Immature natural killer cell (primary cell): ENCODE results near the gene MBD6. TPM values are rescaled to one million over a fixed set of nuclear protein-coding genes. Genes with fewer than 3 reads are reported as not detected.
"Not testable (repeated sequence)": the region's sequence is repeated elsewhere in the genome, so short reads cannot be mapped to it uniquely, and the experiment has no call there.

Source experiments
- DNase-seq, 3 donors: peaks; one replicate each; pipeline ENCODE4 v3.0.0; 2022; ENCODE audit warnings: mixed read lengths in 1 of 3
- H3K27ac Mint-ChIP-seq, 6 donors: one replicate each; pipeline ENCODE4 v1.8.0; 2020; ENCODE audit warnings: mixed read lengths in 6 of 6, mild to moderate bottlenecking in 5 of 6, inconsistent platforms in 4 of 6, moderate library complexity in 3 of 6
- H3K27me3 Mint-ChIP-seq, 3 donors: one replicate each; pipeline ENCODE4 v1.8.0; 2020 to 2021; ENCODE audit warnings: low read depth in 3 of 3, mild to moderate bottlenecking in 3 of 3, mixed read lengths in 3 of 3, moderate library complexity in 3 of 3, inconsistent platforms in 1 of 3
- H3K36me3 Mint-ChIP-seq, 3 donors: one replicate each; pipeline ENCODE4 v1.8.0; 2020; ENCODE audit warnings: mixed read lengths in 3 of 3, inconsistent platforms in 2 of 3, mild to moderate bottlenecking in 2 of 3
- H3K4me1 Mint-ChIP-seq, 2 donors: one replicate each; pipeline ENCODE4 v1.8.0; 2020; ENCODE audit warnings: inconsistent platforms in 2 of 2, mild to moderate bottlenecking in 2 of 2, mixed read lengths in 2 of 2, moderate library complexity in 1 of 2
- H3K4me3 Mint-ChIP-seq, 5 donors: one replicate each; pipeline ENCODE4 v1.8.0; 2020; ENCODE audit warnings: mild to moderate bottlenecking in 5 of 5, mixed read lengths in 5 of 5, inconsistent platforms in 3 of 5, moderate library complexity in 3 of 5
- H3K9me3 Mint-ChIP-seq, 6 donors: one replicate each; pipeline ENCODE4 v1.8.0; 2020; ENCODE audit warnings: mild to moderate bottlenecking in 6 of 6, mixed read lengths in 6 of 6, inconsistent platforms in 4 of 6, moderate library complexity in 3 of 6
- polyA plus RNA-seq, 3 donors: library from polyadenylated mRNA; unstranded; fragments of 300-500 nt; fragmentation: Illumina TruSeq; gene quantifications; one replicate each; pipeline ENCODE4 v1.2.3, GENCODE V29; 2021

MBD6 gene
- polyA plus RNA-seq, 3 donors from 2014 or later = 1.8 to 5.5 (median 2.7) TPM

DNA sequence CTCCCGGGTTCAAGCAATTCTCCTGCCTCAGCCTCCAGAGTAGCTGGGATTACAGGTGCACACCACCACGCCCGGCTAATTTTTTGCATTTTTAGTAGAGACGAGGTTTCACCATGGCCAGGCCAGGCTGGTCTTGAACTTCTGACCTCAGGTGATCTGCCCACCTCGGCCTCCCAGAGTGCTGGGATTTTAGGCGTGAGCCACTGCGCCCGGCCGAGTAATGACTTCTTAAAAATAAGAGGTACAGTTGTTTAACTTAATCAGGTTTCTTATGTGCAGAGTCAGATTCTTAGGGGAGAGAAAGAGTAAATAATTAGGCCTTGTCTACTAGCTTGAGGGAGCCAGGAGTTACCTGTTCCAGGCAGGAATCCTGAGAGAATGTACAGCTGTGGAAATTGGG lies 8.4 kb upstream of the MBD6 start:
- H3K9me3 Mint-ChIP-seq, H3K27me3 Mint-ChIP-seq, DNase-seq, H3K4me3 Mint-ChIP-seq: not testable (repeated sequence)
- peak overlapping the region in 4 of 6 donors; percentile 10 to 62 (median 40) for H3K27ac Mint-ChIP-seq
- peaks cover 16 to 66% (median 30%) of the 10 kb centered on the region in 3 donors for H3K36me3 Mint-ChIP-seq
- peaks cover 17 to 37% of the 10 kb centered on the region in 2 donors for H3K4me1 Mint-ChIP-seq

DNA sequence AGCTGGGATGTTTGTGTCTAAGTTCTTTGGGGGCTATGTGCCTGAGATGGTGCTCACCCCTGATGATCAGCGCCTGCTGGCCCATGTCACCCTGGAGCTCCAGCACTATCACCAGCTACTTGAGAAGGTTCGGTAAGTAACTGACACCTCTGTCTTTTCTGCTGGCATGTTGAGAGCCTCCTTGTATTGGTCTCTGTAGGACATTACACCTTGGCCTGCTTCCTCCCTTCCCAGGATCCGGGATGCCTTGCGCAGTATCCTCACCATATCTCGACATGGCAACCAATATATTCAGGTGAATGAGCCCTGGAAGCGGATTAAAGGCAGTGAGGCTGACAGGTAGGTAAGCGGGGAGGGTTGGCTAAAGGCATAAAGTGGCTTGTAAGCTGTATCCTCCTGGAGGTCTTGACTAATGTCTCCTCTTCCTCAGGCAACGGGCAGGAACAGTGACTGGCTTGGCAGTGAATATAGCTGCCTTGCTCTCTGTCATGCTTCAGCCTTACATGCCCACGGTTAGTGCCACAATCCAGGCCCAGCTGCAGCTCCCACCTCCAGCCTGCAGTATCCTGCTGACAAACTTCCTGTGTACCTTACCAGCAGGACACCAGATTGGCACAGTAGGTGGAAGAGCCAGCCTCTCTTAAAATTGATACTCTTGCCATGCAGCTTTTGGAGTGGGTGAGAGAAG lies 7.8 kb upstream of the MBD6 start:
- peaks cover 4 to 11% (median 8%) of the 10 kb centered on the region in 3 donors for H3K27me3 Mint-ChIP-seq
- H3K9me3 Mint-ChIP-seq = no peaks in the 10 kb centered on the region
- H3K4me3 Mint-ChIP-seq = no peak overlapping the region
- peak overlapping the region in 3 of 6 donors; percentile 34 to 68 (median 57) for H3K27ac Mint-ChIP-seq
- DNase-seq = no peak
- peaks cover 22 to 36% of the 10 kb centered on the region in 2 donors for H3K4me1 Mint-ChIP-seq
- H3K36me3 Mint-ChIP-seq = peaks cover 12 to 63% (median 30%) of the 10 kb centered on the region in 3 donors

DNA sequence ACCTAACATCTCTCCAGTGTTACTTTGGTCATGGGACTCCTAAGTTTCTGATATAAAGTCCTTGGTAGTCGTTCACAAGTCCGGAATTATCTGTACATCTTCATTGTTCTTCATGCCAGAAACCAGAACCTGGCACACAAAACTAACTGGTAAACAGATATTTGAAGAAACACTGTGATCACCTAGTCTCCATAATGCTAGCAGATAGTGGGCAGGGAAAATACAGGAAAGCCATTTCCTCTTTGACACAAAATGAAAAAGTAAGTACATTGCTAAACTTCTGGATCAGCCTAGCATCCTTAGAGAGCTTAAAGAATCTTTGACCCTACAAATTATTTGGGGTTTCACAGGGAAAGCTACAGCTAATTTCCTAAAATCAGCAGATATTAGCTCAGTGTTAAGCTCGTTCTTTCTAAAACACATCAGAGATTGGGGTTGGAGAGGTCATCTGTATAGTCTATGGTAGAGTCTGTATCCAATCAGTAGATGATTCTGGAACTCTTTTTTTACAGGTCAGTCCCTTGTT lies 7.2 kb upstream of the MBD6 start:
- peak overlapping the region in 3 of 6 donors; percentile 34 to 68 (median 57) for H3K27ac Mint-ChIP-seq
- H3K4me3 Mint-ChIP-seq = no peak overlapping the region
- H3K4me1 Mint-ChIP-seq = peaks cover 27 to 36% of the 10 kb centered on the region in 2 donors

DNA sequence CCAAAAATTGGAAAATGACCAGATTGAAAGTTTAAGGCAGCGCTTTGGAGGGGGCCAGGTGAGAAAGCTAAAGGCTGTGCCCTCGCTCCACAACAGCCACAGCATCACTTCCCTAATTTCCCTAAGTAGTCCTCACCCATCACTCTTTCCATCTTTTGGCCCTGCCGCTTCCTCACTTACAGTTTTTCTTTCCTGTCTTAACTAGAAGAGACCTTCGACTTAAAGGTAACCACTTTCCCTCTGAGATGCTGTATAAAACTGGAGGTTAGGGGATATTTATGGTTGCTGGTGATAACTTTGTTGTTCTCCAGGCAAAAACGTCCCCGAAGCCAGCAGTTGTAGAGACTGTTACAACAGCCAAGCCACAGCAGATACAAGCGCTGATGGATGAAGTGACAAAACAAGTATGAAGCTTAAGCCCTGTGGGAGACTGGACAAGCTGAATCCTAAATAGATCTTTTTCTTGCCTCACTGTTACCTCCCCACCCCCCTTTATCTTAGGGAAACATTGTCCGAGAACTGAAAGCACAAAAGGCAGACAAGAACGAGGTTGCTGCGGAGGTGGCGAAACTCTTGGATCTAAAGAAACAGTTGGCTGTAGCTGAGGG lies 6.6 kb upstream of the MBD6 start:
- Mint-ChIP-seq H3K4me1 (peaks cover 30 to 38% of the 10 kb centered on the region in 2 donors), H3K36me3 (peaks cover 12 to 63% (median 30%) of the 10 kb centered on the region in 3 donors), H3K27me3 (peaks cover 15 to 23% (median 20%) of the 10 kb centered on the region in 3 donors), H3K9me3 (no peaks in the 10 kb centered on the region), H3K4me3 (no peak overlapping the region), H3K27ac (peak overlapping the region; percentile 1 to 99 (median 62))
- DNase-seq = no peak

More for the DNA sequence above, 7.2 kb upstream of the MBD6 start:
- DNase-seq = no peak
- no peaks in the 10 kb centered on the region for H3K9me3 Mint-ChIP-seq
- peaks cover 12 to 63% (median 30%) of the 10 kb centered on the region in 3 donors for H3K36me3 Mint-ChIP-seq
- peaks cover 9 to 17% (median 15%) of the 10 kb centered on the region in 3 donors for H3K27me3 Mint-ChIP-seq

DNA sequence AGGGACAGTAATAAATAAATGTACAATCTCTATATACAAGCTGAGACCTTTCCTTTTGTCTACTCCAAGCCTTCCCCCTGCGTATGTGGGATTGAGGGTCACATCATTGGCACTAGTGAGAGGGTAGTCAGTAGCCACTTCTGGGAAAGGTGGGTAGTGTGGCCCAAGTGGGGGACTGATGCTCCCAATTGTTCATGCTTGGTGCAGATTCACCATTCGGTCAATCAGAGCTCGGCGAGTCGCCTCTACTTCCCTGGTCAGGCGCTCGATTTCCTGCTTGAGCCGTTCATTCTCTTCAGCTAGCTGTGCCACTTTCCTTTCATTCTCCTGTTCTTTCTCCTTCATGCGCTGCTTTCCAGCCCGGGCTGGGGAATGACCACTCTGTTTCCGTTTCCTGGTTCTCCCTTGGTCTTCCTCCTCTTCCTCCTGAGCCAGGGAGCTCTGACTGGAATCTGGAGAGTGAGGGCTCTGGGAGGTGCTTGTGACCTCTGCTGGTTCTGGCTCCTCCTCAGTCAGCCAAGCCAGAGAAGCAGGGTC lies 5.9 kb upstream of the MBD6 start:
- Mint-ChIP-seq H3K36me3 (peaks cover 12 to 61% (median 29%) of the 10 kb centered on the region in 3 donors), H3K4me1 (peaks cover 36 to 43% of the 10 kb centered on the region in 2 donors), H3K27me3 (peaks cover 19 to 27% (median 27%) of the 10 kb centered on the region in 3 donors), H3K4me3 (no peak overlapping the region), H3K27ac (peak overlapping the region in 5 of 6 donors; percentile 8 to 99 (median 70)), H3K9me3 (no peaks in the 10 kb centered on the region)
- no peak for DNase-seq

DNA sequence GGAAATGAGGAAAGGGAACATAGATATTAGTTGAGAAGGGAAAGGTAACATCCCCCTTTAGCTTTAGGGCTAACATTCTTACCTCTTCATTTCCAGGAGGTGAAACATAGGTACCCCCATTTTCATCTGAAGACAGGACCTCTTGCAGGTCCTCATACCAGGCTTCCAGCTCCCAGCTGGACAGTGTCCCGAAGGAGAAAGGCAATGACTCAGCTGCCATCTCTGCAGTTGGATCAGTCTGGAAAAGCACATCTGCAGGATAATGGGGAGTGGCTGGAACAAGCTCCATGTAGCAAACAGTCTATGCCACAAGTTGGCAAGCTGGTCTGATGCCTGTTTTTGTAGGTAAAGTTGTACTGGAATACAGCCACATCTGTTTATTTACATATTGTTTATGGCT lies 5.4 kb upstream of the MBD6 start:
- Mint-ChIP-seq H3K4me3 (peak overlapping the region in 1 of 5 donors; percentile 33), H3K27me3 (peaks cover 24 to 32% (median 32%) of the 10 kb centered on the region in 3 donors), H3K27ac (peak overlapping the region in 5 of 6 donors; percentile 53 to 99 (median 72)), H3K9me3 (no peaks in the 10 kb centered on the region), H3K36me3 (peaks cover 11 to 55% (median 24%) of the 10 kb centered on the region in 3 donors), H3K4me1 (peaks cover 41 to 43% of the 10 kb centered on the region in 2 donors)
- DNase-seq = no peak

DNA sequence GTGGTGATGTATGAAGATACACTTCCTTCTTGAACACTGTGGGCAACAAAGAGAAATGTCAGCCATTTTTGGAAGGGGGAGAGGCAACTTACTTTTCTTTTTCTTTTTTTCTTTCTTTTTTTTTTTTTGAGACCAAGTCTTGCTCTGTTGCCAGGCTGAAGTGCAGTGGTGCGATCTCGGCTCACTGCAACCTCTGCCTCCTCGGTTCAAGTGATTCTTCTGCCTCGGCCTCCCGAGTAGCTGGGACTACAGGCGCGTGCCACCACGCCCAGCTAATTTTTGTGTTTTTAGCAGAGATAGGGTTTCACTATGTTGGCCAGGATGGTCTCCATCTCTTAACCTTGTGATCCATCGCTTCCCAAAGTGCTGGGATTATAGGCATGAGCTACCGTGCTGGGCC lies 4.9 kb upstream of the MBD6 start:
- H3K4me1 Mint-ChIP-seq = peaks cover 40 to 43% of the 10 kb centered on the region in 2 donors
- not testable (repeated sequence) for DNase-seq, H3K9me3 Mint-ChIP-seq
- peaks cover 27 to 35% (median 35%) of the 10 kb centered on the region in 3 donors for H3K27me3 Mint-ChIP-seq
- peak overlapping the region; percentile 39 to 99 (median 86) for H3K27ac Mint-ChIP-seq
- peaks cover 8 to 50% (median 19%) of the 10 kb centered on the region in 3 donors for H3K36me3 Mint-ChIP-seq
- H3K4me3 Mint-ChIP-seq = peak overlapping the region in 2 of 5 donors; percentile 33 to 38

DNA sequence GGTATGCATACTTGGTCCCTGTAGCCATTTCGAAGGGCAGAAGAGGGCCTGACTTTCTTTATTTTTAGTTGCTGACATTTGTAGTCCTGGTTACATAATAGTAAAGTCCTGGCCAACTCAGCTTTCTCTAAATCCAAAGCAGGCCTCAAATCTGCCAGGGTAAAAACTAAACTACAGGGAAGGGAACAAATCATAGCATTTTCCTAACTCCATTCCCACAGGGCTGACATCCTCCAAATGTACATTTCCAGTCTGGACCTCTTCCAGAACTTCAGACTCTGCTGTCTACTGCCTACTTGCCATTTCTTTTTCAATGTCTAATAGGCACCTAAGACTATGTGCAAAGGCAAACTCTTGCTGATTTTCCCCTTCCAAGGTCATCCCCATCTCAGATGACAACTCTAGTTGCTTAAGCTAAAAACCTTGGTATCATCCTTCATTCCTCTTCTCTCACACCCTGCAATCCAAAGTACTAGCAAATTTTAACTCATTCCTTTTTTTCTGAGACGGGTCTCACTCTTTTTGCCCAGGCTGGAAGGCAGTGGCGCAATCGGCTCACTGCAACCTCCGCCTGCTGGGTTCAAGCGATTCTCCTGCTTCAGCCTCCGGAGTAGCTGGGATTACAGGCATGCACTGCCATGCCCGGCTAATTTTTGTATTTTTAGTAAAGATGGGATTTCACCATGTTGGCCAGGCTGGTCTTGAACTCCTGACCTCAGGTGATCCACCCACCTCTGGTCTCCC lies 4.3 kb upstream of the MBD6 start:
- Mint-ChIP-seq H3K27ac (peak overlapping the region; percentile 99 to 100 (median 100)), H3K4me1 (peaks cover 45 to 46% of the 10 kb centered on the region in 2 donors), H3K4me3 (peak overlapping the region; percentile 56 to 99 (median 98)), H3K9me3 (no peaks in the 10 kb centered on the region), H3K27me3 (peaks cover 30 to 39% (median 38%) of the 10 kb centered on the region in 3 donors), H3K36me3 (peaks cover 8 to 44% (median 13%) of the 10 kb centered on the region in 3 donors)
- no peak for DNase-seq

DNA sequence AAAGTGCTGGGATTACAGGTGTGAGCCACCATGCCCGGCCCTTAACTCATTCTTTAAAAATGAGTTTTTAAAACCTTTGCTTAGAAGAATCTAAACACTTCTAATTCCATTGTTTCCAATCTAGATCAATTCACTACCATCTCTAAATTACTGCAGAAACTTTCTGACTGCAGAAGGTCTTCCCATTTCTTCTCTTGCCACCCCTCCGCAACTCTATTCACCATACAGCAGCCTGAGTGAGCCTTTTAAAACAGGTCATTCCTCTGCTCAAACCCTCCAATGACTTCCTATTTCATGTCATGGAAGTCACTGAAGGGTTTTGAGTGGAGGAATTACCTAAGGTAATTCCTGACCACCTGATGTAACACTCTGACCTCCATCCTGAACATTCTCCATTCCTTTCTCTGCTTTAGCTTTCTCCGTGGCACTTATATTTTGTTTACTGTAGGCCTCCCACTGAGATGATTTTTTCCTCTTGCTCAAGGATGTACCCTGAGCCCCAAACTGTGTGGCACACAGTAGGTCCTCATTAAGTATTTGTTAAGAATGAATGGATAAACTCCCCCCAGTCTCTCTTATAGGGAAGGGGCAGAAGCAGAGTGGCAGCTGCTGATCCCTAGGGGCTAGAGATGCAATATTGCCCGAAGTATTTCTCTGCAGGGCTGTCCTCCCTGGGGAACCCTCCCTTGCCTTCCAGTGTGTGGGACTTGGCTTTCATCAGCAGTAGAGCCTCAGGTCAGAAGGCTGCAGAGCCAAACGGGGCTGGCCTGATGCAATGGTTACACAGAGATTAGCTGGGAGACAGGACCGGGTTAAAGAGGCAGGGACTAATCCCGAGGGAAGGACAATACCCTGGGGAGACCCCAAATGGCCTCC lies 3.5 kb upstream of the MBD6 start:
- Mint-ChIP-seq H3K36me3 (peaks cover 8 to 41% (median 12%) of the 10 kb centered on the region in 3 donors), H3K9me3 (no peaks in the 10 kb centered on the region)

DNA sequence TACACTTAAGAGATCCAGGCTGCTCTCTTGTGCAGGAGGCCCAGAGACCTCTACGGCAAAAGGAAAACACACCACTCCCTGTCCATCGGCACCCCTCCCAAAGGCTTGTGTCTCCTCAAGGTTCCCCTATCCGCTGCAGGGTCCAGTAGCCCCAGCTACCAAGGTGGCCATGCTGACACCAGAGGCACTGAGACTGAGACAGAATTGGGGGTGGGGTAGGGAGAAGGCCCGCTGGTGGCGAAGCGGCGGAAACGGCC lies 2.9 kb upstream of the MBD6 start:
- peak overlapping the region; percentile 99 to 100 (median 100) for H3K27ac Mint-ChIP-seq
- peaks cover 58 to 59% of the 10 kb centered on the region in 2 donors for H3K4me1 Mint-ChIP-seq
- no peaks in the 10 kb centered on the region for H3K9me3 Mint-ChIP-seq
- DNase-seq = no peak
- H3K36me3 Mint-ChIP-seq = peaks cover 8 to 36% (median 16%) of the 10 kb centered on the region in 3 donors
- H3K27me3 Mint-ChIP-seq = peaks cover 36 to 42% (median 42%) of the 10 kb centered on the region in 3 donors
- H3K4me3 Mint-ChIP-seq = peak overlapping the region; percentile 97 to 99 (median 98)

More for the DNA sequence above, 3.5 kb upstream of the MBD6 start:
- Mint-ChIP-seq H3K27ac (peak overlapping the region; percentile 99 to 100 (median 100)), H3K4me1 (peaks cover 53 to 54% of the 10 kb centered on the region in 2 donors), H3K4me3 (peak overlapping the region; percentile 97 to 99 (median 98)), H3K27me3 (peaks cover 35 to 42% (median 42%) of the 10 kb centered on the region in 3 donors)
- peak in 1 of 3 donors; percentile 15 for DNase-seq

DNA sequence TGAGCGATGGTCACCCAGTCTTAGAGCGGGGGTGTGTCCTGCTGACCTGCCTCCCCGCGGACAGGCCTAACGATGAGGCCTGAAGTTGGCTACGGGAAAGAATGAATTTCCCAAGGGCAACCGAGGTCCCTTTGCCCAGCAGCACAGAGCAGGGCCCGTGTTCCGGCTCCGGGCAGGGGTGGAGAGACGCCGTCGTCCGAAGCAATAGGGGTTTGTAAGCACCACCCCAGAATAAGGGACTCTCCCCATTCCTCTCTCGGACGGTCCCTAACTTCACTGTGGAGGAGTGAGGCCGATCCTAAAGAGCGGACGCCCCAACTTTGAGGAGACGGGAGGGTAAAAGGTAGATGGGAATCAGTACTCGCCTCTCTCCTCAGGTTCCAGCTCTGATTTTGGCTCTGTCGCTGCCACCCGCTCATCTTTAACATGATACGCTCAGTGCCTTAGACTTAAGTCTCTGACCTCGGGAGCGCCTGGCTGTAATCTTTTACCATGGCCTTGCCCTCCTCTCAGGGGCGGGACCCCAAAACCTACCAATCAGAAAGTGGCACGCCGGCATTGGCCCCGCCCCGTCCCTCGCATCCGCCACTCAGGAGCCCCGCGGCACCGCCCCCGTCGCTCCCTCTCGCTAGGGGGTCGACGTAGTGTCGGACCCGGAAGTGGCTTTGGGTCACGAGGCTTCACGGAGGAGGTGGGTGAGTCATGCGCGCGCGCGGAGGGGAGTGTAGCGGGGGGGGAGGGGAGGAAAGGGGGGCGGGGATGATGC lies 2.4 kb upstream of the MBD6 start, which contains the start of gene DDIT3:
TSS of gene DDIT3 (minus strand) at position 462 of the 766 bp plus-strand sequence. CDS start 3,108 bp downstream, outside the sequence.
- Mint-ChIP-seq H3K4me1 (peaks cover 59% of the 10 kb centered on the region in 2 donors), H3K36me3 (peaks cover 8 to 31% (median 16%) of the 10 kb centered on the region in 3 donors), H3K9me3 (no peaks in the 10 kb centered on the region), H3K27ac (peak within 1 kb of the TSS; percentile 99 to 100 (median 100)), H3K4me3 (peak within 1 kb of the TSS; percentile 97 to 99 (median 98)), H3K27me3 (peaks cover 36 to 42% (median 42%) of the 10 kb centered on the region in 3 donors)
- DNase-seq = peak; percentile 100
